Measurements from ENCODE around the gene STK24.

The STK24 gene

DNA sequence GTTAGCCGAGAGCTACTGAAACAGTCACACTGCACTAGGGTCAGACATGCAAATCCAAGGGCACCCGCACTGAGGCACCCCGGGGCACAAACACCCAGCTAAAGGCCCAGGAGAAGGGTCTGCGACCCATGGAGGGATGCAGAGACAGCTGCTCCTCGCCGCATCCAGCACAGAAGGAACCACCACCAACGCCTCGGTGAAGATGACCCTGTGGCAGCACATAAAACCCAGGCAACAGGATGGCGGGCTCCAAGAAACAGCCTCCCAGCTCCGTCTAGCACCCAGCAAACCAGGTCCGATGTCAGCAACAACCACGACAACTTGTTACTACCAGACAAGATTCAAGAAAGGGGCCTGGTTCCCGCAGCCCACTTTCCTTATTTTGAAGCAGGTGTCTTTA lies 82.1 kb downstream of the STK24 start:
- TF ChIP-seq, protein P1, sequence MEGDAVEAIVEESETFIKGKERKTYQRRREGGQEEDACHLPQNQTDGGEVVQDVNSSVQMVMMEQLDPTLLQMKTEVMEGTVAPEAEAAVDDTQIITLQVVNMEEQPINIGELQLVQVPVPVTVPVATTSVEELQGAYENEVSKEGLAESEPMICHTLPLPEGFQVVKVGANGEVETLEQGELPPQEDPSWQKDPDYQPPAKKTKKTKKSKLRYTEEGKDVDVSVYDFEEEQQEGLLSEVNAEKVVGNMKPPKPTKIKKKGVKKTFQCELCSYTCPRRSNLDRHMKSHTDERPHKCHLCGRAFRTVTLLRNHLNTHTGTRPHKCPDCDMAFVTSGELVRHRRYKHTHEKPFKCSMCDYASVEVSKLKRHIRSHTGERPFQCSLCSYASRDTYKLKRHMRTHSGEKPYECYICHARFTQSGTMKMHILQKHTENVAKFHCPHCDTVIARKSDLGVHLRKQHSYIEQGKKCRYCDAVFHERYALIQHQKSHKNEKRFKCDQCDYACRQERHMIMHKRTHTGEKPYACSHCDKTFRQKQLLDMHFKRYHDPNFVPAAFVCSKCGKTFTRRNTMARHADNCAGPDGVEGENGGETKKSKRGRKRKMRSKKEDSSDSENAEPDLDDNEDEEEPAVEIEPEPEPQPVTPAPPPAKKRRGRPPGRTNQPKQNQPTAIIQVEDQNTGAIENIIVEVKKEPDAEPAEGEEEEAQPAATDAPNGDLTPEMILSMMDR (conservative IDR thresholded peaks at IDR 0.05) = no peak
- H3K27ac ChIP-seq = no peak overlapping the region

DNA sequence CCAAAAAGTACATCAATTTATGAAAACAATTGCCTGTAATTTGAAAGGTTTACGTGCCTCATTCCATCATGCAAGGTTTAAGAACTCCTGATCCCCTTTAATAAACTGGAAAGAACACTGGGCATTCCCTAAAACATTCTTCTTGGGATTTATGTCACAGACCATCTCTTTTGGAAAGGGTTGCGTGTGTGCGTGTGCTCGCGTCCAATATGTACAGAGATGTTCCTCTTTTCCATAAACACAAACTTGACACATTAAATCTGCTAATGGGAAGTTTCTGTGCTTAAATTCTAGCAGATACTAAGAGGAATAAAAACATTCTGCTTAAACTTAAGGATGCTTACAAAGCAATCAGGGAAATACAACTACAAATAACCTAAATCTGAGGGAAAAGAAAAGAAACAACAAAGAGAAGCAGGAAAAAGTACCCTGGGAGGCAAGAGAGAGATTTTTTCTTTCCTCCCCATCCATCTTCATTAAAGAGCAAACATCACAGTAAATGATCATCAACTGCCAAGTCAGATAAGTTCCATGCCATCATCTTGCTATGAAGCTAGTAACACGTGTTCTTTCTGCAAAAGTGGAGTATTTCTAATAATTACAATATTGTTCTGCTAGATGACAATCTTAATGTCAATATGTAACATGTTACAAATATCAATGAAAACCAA lies 83.7 kb downstream of the STK24 start:
- no peak overlapping the region for H3K27ac ChIP-seq
- TF ChIP-seq, protein P1 (conservative IDR thresholded peaks at IDR 0.05) = no peak

DNA sequence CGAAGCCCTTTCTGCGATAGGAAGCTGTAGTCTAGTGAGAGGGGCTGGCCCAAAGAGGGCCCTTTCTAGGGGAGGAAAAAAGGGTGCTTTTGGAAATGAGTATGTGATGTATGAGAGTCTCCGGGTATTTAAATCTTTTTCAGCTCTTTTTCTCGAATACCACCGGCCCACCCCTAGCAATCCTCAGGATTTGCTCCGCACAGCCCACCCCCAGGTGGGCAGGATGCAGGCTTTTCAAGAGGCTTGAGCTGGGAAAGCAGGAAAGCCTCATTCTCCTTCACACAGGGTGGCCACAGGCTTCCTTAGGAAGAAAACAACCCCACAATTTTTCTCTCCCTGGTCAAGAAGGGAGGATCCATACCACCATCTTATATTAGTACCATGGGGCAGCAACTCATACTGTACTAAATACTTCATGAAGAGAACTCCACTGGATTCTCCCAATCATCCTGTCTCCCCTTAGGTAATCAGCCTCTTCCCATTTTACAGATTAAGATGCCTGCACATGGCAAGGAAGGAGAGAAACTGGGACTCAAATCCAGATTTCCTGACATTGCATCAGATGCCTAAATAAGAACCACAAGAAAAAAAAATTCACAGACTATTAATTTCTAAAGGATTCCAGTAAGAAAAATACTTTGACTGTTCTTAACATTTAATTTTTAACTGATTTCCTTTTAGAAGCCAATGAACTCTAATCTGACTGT lies 84.4 kb downstream of the STK24 start:
- TF ChIP-seq, protein P1 (conservative IDR thresholded peaks at IDR 0.05) = no peak
- H3K27ac ChIP-seq = no peak overlapping the region

DNA sequence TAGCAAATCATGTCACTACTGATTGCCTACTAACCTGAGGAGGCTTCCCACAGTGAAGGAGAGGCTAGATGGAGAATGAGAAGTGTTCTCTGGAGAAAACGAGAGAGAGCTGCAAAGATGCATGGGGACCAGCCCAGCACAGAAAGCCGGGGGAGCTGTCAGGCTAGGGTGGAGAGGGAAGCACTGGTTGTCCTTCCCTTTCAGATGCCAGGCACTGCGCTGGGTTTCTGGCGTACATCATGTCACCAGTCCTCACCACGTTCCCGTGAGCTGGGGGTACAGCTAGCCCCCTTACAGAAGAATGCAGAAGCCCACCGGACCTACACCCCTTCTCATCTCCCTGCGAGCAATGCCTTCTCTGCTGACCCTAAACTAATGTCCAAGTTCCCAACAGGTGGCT lies 86.0 kb downstream of the STK24 start:
- TF ChIP-seq, protein P1 (conservative IDR thresholded peaks at IDR 0.05) = no peak

DNA sequence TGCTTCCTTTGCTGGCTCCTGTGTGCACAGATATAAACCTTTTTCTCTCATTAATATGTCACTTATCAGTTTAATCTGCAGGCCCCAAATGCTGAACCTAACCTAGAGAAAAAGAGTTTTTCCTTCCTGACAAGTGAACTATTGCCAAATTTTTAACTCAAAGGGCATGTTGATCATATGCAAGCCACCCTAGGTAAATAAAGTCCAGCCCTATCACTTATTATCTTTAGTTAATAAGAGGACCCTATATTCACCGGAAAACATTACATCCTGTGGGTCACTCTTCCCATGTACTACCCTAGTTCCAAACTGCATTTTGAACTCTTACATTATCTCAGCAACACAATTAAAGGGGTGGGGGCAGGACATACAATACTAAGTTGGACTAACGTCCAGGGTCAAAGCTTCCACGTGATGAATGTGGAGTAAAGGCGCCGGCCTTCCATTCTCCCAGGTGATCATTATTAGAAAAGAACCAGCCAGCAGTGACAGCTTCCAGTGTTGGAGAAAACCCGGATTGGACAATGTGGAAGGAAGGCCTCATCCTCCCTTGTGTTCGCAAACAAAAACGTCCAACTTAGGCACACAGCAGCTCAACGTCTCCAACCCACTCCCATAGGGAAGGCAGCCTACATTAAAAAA lies 86.6 kb downstream of the STK24 start:
- no peak overlapping the region for H3K27ac ChIP-seq
- TF ChIP-seq, protein P1 (conservative IDR thresholded peaks at IDR 0.05) = no peak

More for the DNA sequence above, 86.0 kb downstream of the STK24 start:
- no peak overlapping the region for H3K27ac ChIP-seq

DNA sequence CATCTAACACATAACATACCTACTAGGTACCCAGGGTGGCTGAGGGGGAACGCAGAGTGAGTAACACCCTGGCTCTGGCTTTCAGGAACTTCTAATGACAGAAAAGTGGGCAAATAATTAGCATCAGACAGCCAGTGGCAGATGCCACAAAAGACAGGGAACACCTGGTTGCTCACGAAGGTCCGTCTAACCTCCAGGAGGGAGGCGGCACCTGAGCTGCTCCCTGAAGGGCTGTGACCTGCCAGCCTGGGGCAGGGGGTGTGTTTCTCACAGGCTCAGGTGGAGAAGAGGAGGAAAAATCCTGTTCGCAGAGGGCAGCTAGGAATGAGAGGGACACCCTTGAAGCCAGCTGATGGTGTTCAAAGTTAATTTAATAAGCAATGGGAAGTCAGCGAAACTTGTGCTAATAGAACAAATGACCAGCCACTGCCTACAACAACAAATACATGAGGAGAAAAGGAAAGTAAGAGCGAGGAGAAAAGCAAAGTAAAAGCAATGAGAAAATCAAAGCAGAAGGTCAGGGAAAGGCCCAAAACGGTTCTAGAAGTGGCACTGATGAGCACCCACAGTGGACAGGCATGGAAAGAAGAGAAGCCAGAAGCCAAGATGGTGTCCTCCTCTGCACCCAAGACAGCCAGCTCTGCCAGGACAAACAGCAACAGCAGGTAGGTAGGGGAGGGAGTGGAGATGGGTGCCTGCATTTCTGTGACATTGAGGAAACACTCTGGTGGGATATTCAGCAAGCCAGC lies 87.3 kb downstream of the STK24 start:
- TF ChIP-seq, protein P1 (conservative IDR thresholded peaks at IDR 0.05) = no peak
- H3K27ac ChIP-seq = no peak overlapping the region

DNA sequence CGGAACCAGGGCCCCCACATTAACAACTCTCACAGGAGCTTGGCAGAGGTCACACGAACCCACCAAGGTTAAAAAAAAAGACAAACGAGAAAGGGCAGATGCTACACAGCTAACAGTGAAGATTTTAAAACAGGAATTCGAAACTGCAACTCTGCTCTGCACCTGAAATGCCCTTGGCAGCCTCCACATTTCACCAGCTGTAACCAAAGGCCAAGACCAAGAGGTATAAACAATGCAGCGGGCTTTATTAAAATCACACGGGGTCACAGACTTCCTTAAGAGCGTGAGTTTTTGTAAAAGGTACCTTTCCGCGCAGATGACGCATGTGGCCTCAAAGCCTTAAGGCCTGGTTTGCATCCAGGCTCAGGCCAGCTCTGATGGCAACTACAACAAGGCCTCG lies 88.2 kb downstream of the STK24 start:
- TF ChIP-seq, protein P1 (conservative IDR thresholded peaks at IDR 0.05) = no peak

More for the DNA sequence above, 88.2 kb downstream of the STK24 start:
- H3K27ac ChIP-seq = no peak overlapping the region

All from VCaP (cell line).